Stimulated activated CD4-positive, alpha-beta T cell treated with anti-CD3 and anti-CD28 coated beads, Interleukin-1b, Interleukin-23, amount 100 ng/mL, for 4 hours (primary cell): ENCODE data around the gene MRPL10.

ENCODE experiments used
- DNase-seq, 2 donors: peaks; one replicate each; pipeline ENCODE4 v3.0.0-alpha.2; 2020; ENCODE audit warnings: low read depth in 2 of 2

MRPL10 gene

DNA sequence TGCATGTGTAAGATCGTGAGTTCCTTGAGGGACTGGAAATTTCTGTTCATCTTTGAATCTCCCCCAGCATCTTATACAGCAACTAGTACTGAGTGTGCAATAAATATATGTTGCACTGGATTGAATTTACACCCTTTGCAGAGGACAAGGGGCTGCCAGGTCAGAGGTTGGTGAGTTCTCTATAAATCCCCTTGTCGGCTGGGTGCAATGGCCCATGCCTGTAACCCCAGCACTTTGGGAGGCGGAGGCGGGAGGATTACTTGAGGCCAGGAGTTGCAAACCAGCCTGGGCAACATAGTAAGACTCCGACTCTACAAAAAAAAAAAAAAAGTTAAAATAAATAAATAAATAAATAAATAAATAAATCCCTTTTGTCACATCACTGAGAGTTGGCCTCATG lies 29.0 kb upstream of the MRPL10 start:
- no peak for DNase-seq

- DNase-seq = no peak
Measured at GRCh38 chr17:47857551-47858455, 26.5 kb upstream of the MRPL10 start.

DNA sequence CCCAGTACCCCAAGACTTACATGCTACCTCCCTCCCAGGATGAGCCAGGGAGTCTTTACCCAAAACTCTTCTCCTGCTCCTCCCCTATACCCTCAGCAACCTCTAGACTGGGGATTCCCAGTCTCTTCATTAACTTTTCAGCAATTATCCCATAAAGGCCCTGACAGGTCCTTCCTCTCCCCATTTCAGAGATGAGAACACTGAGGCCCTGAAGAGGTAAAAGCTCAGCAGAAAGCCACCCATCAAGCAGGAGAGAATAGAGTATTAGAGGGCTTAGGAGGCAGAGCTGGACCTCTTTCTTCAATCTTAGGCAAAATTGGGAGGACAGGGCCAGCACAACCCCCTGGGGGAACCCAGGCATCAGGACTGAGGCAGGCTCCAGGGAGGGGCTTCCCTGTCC lies 25.5 kb upstream of the MRPL10 start:
- DNase-seq = no peak

GRCh38 chr17:47855737-47856136 lies 24.4 kb upstream of the MRPL10 start:
- no peak for DNase-seq

- DNase-seq = no peak
Measured at GRCh38 chr17:47853616-47854015, 22.3 kb upstream of the MRPL10 start.

DNA sequence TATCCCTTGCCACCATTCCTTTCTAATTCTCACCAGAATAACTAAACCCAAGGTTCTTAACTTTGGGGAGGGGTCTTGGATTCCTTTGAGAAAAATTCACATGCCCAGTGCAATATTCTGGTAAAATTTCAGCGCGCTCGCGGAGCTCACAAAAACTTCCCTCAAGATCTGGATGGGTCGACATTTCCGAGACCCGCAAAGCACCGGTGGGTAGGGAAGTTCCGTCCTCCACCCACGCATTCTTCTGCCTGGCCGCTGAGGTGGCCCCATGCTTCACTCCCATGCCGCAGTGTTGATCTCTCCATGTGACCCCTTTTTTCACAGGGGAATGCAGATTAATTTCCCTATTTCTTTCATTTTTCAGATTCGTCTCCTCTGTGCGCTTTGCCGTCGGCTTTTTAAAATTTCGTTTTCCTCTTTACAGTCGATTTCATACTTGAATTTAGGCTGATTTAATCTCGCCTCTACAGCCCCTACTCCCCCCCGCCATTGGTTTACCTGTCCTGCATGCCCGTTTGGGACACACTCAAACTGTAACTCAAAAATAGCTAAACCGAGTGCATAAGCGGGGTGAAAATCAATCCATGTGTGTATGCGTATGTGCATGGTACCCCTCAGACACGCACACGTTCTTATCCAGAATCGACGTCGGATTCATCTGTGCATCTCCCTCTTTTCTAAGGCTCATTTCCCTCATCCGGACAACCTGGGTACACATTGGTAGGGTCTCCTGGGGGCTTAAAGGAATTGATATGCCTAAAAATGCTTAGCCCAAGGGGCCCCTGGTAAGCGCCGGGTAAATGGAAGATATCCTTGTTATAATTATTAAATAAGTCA lies 21.0 kb upstream of the MRPL10 start:
- DNase-seq = no peak

DNA sequence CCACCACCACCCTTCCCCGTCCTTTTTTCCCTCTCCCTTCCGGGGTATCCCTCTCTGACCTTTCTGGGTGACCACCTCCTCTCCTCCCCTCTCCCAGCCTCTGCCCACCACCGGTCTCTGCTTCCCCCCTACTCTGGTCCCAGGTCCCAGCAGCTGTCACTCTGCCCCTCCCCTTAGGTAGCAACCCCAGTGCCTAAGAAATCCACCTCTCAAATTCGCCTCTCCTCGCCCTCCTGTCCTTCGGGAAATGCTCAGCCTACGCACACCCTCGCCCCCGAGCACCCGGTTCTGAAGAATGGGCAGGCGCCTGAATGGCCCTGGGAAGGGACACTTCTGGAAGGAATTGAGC lies 20.4 kb upstream of the MRPL10 start:
- no peak for DNase-seq

DNA sequence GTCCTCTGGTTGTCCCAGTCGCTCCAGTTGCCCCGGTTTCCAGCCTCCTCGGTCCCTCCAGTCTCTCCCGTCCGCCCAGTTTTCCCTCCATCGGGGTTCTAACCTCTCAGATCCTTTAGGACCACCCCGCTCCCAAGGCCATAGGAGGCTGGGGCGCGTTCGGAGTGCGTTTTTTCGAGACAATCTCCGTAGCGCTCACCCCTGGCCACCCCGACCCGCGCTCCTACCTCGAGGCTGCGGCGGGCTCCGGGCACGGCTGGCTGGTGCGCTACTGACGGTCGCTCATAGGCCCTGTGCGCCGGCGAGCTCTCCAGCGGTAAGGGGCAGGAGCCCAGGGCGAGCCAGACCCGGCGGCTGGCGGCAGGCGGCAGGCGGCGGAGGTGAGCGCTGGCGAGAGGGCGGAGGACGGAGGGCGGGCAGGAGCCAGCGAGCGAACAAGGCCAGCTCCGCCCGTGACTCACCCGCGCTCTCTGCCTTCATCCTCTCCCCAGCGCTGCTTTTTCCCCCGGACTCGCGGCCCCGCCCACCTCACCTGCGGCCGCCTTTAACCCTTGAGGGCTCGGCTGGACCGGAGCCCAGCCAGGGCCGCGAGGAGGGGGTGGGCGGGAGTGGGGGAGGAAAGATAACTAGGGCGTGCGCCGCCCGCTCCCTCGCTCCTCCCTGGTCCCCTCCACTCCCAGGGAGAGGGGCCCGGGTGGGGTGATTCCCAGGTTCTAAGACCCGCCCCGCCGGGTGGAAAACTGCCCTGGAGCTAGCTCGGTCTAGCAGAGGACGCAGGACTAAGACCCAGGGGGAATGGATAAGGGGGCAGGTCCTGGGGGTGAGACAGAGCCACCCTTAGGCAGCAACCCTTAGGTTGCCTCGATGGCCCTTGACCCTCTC lies 19.6 kb upstream of the MRPL10 start, which contains the start of gene SP6:
TSS of gene SP6 (minus strand) at position 472 of the 882 bp plus-strand sequence. CDS start 2,734 bp downstream, outside the sequence.
- peak; percentile 55 to 64 for DNase-seq

- no peak for DNase-seq
Measured at GRCh38 chr17:47850373-47850691, 19.0 kb upstream of the MRPL10 start.

GRCh38 chr17:47848198-47848513 lies 16.8 kb upstream of the MRPL10 start:
- DNase-seq = no peak

GRCh38 chr17:47847341-47848197 lies 16.2 kb upstream of the MRPL10 start:
- DNase-seq = no peak

DNA sequence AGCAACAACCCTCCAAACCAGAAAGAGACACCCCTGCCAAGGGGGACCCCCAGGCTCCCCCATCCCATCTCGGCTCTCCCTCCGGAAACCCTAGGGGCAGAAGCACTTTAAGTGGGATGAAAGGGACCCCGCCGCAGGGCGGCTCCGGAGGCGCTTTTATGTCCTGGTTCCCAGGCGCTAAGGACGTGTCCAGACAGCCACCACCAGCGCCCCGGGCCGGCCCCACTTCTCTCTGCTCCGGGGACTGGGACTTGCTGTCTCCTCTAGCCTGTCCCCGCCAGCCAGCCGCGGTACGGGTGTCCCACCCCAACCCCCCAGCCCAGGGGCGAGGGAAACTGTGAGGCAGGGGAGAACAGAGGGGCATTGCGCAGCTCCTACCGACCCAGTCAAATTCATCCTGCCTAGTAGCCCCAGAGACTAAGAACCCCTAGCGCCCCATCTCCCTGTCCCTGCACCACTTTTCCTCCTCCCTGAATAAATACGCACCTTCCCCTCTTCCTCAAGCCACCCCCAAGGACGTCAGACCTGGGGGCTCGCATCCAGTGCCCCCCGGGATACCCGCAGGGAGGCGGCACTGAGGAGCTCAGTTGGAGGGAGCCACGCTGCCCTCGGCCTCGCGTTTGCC lies 15.5 kb upstream of the MRPL10 start:
- no peak for DNase-seq

GRCh38 chr17:47845716-47846075 lies 14.4 kb upstream of the MRPL10 start:
- DNase-seq = no peak

DNA sequence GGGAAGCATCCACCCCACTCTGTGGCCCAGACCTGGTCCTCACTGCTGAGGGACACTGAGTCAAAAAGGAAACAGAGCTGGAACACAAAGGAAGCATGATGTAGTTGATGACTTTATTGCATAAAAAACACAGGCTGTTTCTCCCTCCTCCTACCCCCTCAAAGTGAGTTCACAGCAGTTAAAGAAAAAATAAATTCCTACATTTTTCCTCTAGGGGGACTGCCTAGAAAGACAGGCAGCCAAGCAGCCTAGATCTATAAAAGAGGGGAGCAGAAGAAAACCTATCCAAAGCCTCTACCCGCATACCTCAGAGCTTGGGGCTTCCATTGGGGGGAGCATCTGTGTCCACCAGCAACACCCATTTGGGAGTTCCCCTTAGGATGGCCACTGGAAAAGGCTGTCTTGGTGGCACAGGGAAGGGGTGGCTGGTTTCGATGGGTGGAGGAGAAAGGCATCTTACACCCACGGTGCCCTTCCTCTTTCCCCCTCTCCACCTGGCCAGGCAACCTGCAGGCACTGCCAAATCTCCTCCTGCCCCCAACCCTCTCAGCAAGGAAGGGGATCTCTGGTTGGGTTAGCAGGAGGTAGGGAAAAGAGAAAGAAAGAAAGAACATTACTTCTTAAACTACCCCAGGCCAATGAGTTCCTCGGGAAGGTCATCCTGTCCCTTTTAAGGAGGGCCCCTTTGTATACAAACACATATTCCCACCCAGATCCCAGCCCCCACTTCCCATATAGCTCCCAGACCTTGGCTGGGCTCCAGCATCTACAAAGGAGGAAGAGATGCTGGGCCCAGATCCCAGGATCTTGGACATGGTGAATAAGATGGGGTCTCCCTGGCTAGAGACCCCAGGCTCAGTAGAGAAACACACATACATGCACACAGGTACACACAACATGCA lies 13.7 kb upstream of the MRPL10 start:
- no peak for DNase-seq

- no peak for DNase-seq
Measured at GRCh38 chr17:47844227-47844626, 12.9 kb upstream of the MRPL10 start.

- no peak for DNase-seq
Measured at GRCh38 chr17:47843391-47843730, 12.0 kb upstream of the MRPL10 start.

- no peak for DNase-seq
Measured at GRCh38 chr17:47841488-47842291, 10.3 kb upstream of the MRPL10 start.

DNA sequence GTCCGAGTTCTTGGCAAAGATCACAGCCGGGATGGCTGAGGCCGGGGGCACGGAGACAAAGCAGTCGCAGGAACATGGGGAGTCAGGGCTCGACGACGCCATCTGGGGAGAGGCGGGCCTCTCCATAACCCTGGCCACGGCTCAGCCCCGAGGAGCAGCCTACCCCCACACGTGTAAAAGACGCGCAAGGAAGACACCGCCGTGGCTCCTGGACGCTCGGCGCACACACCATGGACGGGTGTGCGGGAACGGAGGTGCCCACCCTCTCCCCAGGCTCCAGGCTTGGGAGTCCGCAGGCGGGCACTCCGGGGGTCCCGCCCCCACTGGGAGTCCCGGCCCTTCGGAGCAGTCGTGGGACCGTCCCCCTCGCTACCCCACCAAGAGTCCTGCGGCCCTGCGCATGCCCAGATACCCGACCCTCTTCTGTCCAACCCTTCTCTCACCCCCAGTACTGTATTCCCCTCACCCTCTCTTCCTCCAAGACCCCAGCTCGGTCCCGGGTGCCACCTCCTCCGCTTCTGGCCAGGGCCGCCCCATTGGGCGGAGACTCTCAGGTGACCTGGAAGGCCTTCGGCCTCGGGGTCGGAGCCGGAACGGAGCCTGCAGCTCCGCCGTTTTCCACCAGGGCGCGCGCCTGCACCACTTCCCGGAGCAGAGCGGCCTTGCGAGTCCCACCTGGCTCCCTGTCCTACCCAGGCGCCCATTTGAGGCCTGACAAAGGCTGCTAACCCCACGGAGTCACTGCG lies 9.6 kb upstream of the MRPL10 start, which contains the start of gene SCRN2:
TSS of gene SCRN2 (minus strand) at position 532 of the 746 bp plus-strand sequence. CDS start at position 102, 430 bp downstream.
- DNase-seq = peak; percentile 81 to 84
